Gastrocnemius medialis (tissue), 4 donors: ENCODE results near the gene CNTNAP1.

Experiments used
- POLR2A ChIP-seq, 2 donors: fragments of 450-650 bp; IDR thresholded peaks; one replicate each; pipeline ENCODE4 v1.6.1; 2017; ENCODE audit warnings: antibody characterized with exemption in 2 of 2, mild to moderate bottlenecking in 2 of 2, moderate library complexity in 2 of 2
- TF ChIP-seq, protein P1 (sequence below), 5 experiments: fragments of 450-650 bp in 3 of 5; fragments of 200-600 bp in 2 of 5; sonication (generic) in 2 of 5; IDR thresholded peaks in 4 of 5; conservative IDR thresholded peaks in 1 of 5; 1 replicate in 4 of 5; 2 replicates in 1 of 5; pipeline ENCODE4 v1.5.1; 2016 to 2019; ENCODE audit warnings: antibody characterized with exemption in 5 of 5, mild to moderate bottlenecking in 3 of 5, moderate library complexity in 3 of 5

DNA sequence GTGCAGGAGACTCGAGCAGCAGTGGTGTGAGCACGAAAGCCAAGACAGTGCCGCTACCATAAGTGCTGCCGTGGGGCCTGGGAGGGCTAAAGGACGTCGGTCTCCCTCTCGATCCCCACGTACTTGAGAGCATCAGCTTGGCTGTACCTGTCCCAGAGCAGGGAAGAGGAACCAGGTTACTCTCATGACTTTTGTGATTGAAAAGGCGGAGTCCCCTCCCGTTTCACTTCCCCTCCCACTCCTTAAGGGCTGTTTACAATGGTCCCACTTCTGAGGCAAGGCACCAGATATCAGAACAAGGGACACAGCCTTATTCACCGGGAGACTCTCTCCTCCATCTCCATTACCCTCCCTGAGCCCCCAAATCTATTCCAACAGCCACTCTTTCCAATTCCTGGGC is 20.1 kb downstream of the CNTNAP1 start:
- TF ChIP-seq, protein P1, sequence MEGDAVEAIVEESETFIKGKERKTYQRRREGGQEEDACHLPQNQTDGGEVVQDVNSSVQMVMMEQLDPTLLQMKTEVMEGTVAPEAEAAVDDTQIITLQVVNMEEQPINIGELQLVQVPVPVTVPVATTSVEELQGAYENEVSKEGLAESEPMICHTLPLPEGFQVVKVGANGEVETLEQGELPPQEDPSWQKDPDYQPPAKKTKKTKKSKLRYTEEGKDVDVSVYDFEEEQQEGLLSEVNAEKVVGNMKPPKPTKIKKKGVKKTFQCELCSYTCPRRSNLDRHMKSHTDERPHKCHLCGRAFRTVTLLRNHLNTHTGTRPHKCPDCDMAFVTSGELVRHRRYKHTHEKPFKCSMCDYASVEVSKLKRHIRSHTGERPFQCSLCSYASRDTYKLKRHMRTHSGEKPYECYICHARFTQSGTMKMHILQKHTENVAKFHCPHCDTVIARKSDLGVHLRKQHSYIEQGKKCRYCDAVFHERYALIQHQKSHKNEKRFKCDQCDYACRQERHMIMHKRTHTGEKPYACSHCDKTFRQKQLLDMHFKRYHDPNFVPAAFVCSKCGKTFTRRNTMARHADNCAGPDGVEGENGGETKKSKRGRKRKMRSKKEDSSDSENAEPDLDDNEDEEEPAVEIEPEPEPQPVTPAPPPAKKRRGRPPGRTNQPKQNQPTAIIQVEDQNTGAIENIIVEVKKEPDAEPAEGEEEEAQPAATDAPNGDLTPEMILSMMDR (IDR thresholded peaks at IDR 0.05 in 4 of 5, conservative IDR thresholded peaks at IDR 0.05 in 1 of 5), result no peak
- TF ChIP-seq POLR2A (IDR thresholded peaks at IDR 0.05), result no peak
